Measurements from ENCODE around the gene TRPM5. TPM values are rescaled to one million over a fixed set of nuclear protein-coding genes. Genes with fewer than 3 reads are reported as not detected.

TRPM5 gene
- polyA plus RNA-seq, 1 donor (not counting 4 experiments of a cell fraction or from before 2014, with no cell fraction given) = not detected

GRCh38 chr11:2434008-2434407 is 10.3 kb downstream of the TRPM5 start:
- dilution Hi-C loops (cut with MboI; ENCODE audit: extremely low pct_ligation_motif_present, low sequenced_read_pairs) = no loop called here
- H2AFZ ChIP-seq (ENCODE audit: control insufficient read depth, low read length) = no peak overlapping the region
- no peaks in the 10 kb centered on the region for H3K79me2 ChIP-seq (ENCODE audit: control insufficient read depth, insufficient read depth, low read length)
- H3K9me3 ChIP-seq (ENCODE audit: control insufficient read depth, low read depth, low read length) = no peaks in the 10 kb centered on the region
- TF ChIP-seq CTCF (optimal IDR thresholded peaks at IDR 0.05 in 1 of 3, IDR thresholded peaks at IDR 0.05 in 1 of 3, conservative IDR thresholded peaks at IDR 0.05 in 1 of 3; ENCODE audit: extremely low read depth in 1 of 3, insufficient read depth in 2 of 3, low read length in 3 of 3) (no peak), EZH2 (IDR thresholded peaks at IDR 0.05; ENCODE audit: low read length) (no peak)
- no peak overlapping the region for H3K9ac ChIP-seq (ENCODE audit: control insufficient read depth, extremely low read depth, insufficient read depth, low read length)
- H3K36me3 ChIP-seq (ENCODE audit: control insufficient read depth in 2 of 2, extremely low read depth in 1 of 2, insufficient read depth in 2 of 2, low read length in 2 of 2) = no peaks in the 10 kb centered on the region
- H3K27ac ChIP-seq (ENCODE audit: control insufficient read depth, insufficient read depth, low read length) = no peak overlapping the region
- H3K4me1 ChIP-seq (ENCODE audit: control insufficient read depth, extremely low read depth, insufficient read depth, low read length) = no peaks in the 10 kb centered on the region
- H4K20me1 ChIP-seq (ENCODE audit: control insufficient read depth, extremely low read depth, insufficient read depth, low read length) = no peaks in the 10 kb centered on the region
- no peaks in the 10 kb centered on the region for H3K9me1 ChIP-seq (ENCODE audit: control insufficient read depth, extremely low read depth, insufficient read depth, low read length)
- no peaks in the 10 kb centered on the region for H3K27me3 ChIP-seq (ENCODE audit: control insufficient read depth, extremely low read depth, insufficient read depth, low read length)
- no peak for DNase-seq (ENCODE audit: low read depth, low spot score)
- no peak overlapping the region for H3K4me2 ChIP-seq (ENCODE audit: control insufficient read depth, extremely low read depth, insufficient read depth, low read depth, low read length)
- no peak for FAIRE-seq
- H3K4me3 ChIP-seq (ENCODE audit: control insufficient read depth in 2 of 3, extremely low read depth in 1 of 3, insufficient read depth in 2 of 3, low read depth in 1 of 3, low read length in 3 of 3) = no peak overlapping the region

- Histone ChIP-seq H3K4me3 (ENCODE audit: control insufficient read depth in 2 of 3, extremely low read depth in 1 of 3, insufficient read depth in 2 of 3, low read depth in 1 of 3, low read length in 3 of 3) (no peak overlapping the region), H3K9me1 (ENCODE audit: control insufficient read depth, extremely low read depth, insufficient read depth, low read length) (no peaks in the 10 kb centered on the region), H3K4me1 (ENCODE audit: control insufficient read depth, extremely low read depth, insufficient read depth, low read length) (no peaks in the 10 kb centered on the region), H3K27me3 (ENCODE audit: control insufficient read depth, extremely low read depth, insufficient read depth, low read length) (no peaks in the 10 kb centered on the region), H4K20me1 (ENCODE audit: control insufficient read depth, extremely low read depth, insufficient read depth, low read length) (no peaks in the 10 kb centered on the region), H3K27ac (ENCODE audit: control insufficient read depth, insufficient read depth, low read length) (no peak overlapping the region), H3K36me3 (ENCODE audit: control insufficient read depth in 2 of 2, extremely low read depth in 1 of 2, insufficient read depth in 2 of 2, low read length in 2 of 2) (no peaks in the 10 kb centered on the region), H3K4me2 (ENCODE audit: control insufficient read depth, extremely low read depth, insufficient read depth, low read depth, low read length) (no peak overlapping the region), H3K9me3 (ENCODE audit: control insufficient read depth, low read depth, low read length) (no peaks in the 10 kb centered on the region), H3K79me2 (ENCODE audit: control insufficient read depth, insufficient read depth, low read length) (no peaks in the 10 kb centered on the region), H2AFZ (ENCODE audit: control insufficient read depth, low read length) (no peak overlapping the region), H3K9ac (ENCODE audit: control insufficient read depth, extremely low read depth, insufficient read depth, low read length) (no peak overlapping the region)
- TF ChIP-seq EZH2 (IDR thresholded peaks at IDR 0.05; ENCODE audit: low read length) (no peak), CTCF (optimal IDR thresholded peaks at IDR 0.05 in 1 of 3, IDR thresholded peaks at IDR 0.05 in 1 of 3, conservative IDR thresholded peaks at IDR 0.05 in 1 of 3; ENCODE audit: extremely low read depth in 1 of 3, insufficient read depth in 2 of 3, low read length in 3 of 3) (no peak)
- no peak for FAIRE-seq
- DNase-seq (ENCODE audit: low read depth, low spot score) = no peak
- dilution Hi-C loops (cut with MboI; ENCODE audit: extremely low pct_ligation_motif_present, low sequenced_read_pairs) = no loop called here
These were observed 11.0 kb downstream of the TRPM5 start for GRCh38 chr11:2433106-2433925.
